IPS DF 4.7 (cell line): ENCODE results near the gene NAALADL2.
"Not testable (repeated sequence)": the region's sequence is repeated elsewhere in the genome, so short reads cannot be mapped to it uniquely, and the experiment has no call there.

Experiments
- DNase-seq: peaks from one replicate; pipeline ENCODE4 v3.0.0-alpha.2; 2013; ENCODE audit warnings: low spot score; ENCODE audit errors: extremely low read depth

NAALADL2 gene

DNA sequence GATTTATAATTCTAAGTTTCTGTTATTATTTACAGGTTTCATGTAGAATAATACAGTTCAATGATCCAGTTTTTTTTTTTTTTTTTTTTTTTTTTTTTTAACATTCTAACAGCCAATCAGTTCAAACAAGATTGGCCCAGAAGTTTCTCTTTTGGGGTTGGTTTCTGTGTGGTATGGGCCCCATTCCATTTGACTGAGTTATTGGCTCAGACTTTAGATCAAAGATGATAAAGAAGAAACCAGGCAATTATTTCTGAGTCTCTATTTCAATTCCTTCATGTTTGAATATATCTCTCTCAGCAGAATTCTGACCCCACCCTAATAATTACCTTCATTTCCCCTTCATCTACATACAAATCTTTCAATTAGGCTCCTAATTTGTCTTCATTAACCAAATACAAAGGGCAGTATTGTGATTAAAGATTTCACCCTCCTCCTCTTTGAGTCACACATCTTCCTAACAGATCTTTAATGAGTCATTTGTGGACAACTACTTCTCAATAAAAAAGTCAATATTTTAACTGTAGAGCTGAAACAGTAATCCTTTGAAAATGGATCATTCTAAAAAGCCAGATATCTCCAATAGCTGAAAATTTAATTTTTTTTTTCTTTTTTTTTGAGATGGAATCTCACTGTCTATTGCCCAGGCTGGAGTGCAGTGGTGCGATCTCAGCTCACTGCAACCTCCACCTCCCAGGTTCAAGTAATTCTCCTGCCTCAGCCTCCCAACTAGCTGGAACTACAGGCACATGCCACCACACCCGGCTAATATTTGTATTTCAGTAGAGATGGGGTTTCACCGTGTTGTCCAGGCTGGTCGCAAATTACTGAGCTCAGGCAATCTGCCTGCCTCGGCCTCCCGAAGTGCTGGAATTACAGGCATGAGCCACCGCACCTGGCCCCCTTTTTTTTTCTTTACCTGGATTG is 878.8 kb downstream of the NAALADL2 start:
- DNase-seq = no peak

DNA sequence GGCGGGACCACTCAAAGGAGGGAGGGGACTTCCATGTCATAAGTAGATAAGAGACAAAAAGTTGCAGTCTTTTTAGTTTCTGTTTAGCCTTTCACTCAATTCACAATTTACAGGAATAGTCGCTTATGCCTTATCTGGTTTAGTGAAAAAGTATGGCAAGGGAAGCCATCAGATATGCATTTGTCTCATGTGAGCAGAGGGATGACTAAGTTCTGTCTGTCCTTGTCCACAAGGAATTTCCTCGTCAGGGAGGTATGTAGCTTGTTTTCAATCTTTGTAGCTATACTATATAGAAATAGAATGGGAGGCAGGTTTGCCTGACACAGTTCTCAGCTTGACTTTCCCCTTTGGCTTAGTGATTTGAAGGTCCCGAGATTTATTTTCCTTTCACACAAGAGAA is 882.8 kb downstream of the NAALADL2 start:
- no peak for DNase-seq

DNA sequence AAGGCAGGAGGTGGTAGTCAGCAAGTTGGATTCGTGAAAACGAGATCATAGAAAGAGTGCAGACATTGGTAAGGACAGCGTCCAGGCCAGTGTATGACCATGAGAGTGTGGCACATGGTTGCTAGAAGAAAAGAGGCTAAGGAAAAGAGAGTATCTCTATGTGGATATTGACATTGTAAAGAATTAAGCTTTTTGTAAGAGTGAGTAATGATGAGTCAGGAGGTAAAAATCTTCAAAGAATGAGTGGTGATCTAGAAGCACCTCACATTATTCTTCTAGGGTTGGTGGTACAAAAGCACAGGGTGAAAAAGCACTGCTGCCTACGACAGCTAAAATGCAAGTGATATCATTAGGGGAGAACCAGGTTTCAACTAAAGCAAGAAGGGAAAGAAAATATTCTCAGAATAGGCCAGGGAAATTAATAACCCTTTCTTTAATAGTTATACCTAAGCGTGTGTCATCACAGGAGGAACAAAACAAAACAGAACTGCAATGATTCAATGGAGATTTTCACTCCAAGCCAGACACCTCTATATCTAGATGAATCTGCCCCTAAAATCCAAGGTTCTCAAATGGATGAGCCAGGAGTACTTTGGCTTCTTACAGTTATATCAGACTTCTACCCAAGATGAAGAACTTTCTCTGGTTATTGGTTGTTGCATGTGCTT is 884.7 kb downstream of the NAALADL2 start:
- no peak for DNase-seq

DNA sequence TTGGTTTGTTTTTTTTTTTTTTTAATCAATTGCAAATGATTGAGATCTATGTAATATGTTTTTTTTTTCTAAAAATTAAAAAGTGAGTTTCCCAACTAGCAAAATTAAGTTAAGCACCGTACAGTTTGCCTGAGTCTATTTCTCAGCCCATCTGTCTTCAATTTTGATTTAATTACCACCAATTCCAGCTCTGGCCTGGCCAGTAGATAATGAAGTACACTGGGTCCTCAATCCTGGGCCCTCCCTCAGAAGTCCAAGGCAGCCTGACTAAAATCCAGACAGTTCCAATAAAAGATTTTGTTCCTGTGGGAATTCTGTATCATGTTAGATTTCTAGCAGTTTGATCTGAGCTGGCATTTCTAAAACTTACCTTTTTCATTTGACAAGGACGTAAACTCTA is 887.2 kb downstream of the NAALADL2 start:
- DNase-seq = no peak

DNA sequence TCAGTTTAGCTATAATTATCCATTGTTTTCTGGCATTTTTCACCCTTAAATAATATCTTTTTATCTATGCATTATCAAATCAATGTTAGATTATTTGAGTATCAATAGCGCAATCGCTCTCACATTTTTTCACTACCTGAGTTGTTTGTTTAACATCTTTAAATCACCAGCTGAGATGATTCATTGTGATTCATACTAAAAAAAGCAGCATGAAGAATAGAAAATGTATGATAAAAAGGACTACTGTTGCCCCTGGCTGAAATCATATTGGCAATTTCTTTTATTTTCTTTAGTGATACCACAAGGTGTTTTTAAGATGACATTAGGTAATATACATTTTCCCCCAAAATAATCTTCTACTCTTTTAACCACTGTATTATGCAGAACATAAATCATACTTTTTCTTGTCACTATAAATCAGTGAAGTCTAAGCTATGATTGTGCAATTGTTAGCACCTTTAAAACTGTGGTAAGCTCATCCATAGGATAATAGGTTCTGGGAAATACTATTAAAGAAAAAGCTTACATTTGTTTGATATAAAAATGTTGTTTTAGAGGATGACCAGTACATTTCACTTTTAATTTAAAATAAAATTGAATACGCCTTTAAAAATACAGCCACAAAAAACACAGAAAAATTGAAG is 889.1 kb downstream of the NAALADL2 start:
- no peak for DNase-seq

DNA sequence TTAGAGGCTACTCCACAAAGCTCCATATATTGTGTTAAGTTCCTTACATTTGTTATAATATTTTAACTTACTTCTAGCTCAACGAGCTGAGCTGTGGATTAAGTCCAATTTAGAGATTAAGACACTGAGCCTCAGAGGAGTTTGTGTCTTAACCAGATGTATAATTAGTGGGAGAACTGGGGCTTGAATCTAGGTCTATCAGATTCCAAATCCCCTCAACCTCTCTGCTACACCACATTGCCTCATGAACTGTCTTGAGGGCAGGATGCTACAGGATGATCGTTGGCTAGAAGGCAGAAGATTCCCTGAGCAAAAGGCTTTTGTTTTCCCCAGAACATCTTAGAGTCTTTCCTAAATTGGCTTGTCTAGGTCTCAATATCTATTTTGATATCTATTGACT is 890.8 kb downstream of the NAALADL2 start:
- DNase-seq = no peak

DNA sequence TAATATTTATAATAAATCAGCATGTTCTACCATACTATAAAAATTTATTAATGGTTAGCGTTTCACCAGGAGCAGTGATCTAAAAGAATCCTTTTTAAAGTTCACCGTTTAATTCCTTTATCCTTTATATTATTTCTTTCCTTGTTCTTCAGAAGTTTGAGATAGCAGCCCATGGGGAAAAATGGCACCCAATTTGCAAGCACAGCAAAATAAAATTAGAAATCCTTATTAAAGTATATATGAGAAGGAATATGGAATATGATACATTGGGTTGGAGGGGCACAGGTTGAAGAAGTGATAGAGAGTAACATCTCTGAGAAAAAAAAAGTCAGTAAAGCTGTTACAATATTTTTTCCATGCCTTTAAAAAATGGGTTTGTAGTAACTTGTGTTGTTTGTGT is 892.0 kb downstream of the NAALADL2 start:
- no peak for DNase-seq

DNA sequence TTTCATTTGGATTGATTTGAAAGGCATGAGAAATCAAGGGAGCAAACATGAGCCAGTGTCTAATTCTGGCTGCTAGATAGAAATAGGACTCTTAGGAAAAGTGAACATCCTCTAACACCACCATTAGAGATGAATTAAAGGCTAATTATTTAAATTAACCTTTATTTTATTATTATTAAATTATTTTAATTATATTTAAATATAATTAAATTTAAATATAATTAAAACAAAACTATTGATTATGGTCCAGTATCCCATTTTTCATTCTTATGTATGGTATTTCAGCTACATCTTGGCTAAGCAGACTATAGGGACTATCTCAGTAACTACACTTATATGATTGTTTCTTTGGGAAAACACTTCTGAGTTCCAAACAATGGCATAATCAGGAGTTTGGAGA is 904.8 kb downstream of the NAALADL2 start:
- DNase-seq = no peak

DNA sequence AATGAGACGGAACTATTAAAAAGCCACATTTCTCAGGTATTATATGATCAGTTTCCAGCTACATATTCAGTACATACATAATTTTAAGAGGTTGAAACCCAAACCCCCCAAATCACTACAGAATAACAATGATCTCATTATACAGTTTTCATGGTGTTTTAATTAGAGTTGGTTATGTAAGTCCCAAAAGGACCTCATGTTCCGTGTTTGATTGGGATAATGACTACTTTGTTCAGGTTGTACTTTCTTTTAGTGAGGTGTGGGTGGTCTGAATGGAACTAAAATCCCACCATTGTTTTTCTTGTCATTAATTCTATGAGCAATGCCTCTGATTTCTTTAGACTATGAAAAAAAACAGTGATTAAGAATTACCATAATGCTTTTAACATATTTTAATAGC is 905.6 kb downstream of the NAALADL2 start:
- no peak for DNase-seq

DNA sequence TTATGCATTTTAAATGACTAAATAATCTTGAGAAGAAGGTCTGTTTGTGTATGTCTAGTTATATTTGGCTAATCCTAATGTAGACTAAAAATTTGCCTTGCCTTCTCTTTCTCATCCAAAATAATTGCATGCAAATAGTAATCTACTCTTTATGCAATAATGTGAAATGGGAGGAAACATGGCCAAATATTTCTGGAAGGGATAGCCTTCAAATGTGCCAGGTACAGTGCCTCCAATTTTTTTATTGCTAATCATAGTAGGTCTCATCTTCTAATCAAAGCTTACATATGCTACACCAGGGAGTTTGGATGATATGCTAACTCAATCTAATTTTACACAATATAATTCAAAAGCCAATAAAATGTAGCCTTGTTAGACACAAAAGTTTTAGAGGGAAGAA is 911.3 kb downstream of the NAALADL2 start:
- no peak for DNase-seq

DNA sequence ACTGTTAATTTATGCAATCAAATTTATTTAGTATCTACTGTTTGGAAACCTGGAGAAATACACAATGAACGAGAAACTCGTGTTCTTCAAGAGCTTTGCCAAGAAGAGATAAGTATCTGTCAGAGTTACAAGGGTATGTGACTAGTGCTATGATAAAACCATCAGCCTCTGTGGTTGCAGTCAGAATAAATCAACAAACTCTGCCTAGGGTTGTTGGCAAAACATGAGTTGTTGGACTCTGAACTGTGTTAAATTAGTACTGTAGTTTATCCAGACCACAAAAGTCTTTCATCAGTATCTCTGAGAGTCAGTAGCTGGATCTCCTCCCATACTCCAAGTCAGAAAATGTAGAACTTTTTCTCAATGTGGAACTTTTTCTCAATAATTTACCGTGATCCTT is 918.4 kb downstream of the NAALADL2 start:
- DNase-seq = no peak

DNA sequence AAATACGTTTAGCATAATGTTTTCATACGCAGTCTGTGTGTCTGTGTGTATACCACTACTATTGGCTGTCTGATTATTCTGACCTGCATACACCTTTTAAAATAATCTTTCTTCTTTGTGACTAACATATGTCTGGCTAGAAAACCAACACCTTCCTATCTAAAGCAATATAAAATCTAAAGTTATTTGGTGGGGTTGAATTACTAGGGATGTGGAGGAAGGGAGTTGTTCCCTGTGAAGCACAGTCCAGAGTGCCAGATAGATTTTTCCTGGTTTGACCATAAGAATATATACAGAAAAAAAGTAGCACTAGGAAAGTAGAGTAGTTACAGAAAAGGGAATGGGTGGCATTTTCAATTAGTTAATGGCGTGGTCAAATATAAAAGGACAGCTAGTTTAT is 918.8 kb downstream of the NAALADL2 start:
- DNase-seq = no peak

DNA sequence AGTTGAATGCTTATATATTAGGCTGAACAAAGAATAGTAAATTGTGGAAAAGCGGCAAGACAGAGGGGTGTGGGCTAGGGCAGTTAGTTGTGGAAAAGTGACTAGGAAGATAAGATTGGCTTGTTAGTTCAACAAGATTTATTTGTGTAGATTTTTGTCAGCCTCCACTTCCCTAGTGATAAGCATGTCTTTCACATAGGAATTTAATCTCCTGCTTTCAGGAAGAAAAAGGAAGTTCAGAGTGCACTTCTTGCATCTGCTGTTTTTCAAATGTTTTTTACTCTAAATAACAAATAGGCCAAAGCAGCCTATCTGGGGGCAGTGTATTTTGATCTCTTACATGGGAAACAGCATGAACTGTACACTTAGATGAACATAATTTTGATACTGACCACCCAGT is 919.9 kb downstream of the NAALADL2 start:
- no peak for DNase-seq

DNA sequence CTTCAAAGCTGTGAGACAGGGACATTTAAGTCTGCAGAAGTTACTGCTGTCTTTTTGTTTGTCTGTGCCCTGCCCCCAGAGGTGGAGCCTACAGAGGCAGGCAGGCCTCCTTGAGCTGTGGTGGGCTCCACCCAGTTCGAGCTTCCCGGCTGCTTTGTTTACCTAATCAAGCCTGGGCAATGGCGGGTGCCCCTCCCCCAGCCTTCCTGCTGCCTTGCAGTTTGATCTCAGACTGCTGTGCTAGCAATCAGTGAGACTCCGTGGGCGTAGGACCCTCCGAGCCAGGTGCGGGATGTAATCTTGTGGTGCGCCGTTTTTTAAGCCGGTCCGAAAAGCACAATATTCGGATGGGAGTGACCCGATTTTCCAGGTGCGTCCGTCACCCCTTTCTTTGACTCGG is 928.0 kb downstream of the NAALADL2 start:
- not testable (repeated sequence) for DNase-seq

DNA sequence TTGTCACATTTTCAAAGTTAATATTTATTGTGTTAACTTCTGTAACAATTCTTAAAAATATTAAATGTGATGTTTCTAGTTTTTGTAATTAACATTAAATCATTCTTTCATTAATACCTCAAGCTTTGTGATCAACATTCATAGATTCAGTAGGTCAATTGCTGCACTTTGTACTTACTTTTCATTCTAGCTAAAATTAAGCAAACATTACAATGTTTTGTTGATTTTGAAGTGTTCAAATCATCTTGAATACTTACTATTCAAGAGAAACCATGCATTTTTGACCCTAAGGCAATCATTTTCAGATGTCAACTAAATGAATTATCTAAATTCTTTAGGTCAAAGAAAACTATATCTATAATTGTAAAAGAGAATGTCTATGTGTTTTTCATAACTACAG is 933.1 kb downstream of the NAALADL2 start:
- DNase-seq = no peak

DNA sequence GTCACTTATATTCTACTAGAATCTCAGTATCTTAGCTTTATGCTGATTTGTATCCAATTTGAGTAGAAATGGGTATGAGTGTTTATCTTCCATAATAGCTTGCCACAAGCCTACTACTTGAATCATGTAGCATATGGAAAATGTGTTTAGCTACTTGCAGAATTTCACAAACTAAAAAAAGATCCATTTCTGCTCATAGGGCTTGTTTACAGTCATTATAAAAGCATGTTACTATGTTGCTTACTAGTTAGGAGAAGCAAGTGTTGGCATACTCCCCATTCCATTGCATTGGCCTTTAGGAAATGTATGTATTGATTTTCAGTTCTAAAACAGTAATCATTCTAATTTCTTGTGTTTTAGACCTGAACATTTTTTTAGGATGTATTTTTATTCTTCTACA is 939.2 kb downstream of the NAALADL2 start:
- no peak for DNase-seq

DNA sequence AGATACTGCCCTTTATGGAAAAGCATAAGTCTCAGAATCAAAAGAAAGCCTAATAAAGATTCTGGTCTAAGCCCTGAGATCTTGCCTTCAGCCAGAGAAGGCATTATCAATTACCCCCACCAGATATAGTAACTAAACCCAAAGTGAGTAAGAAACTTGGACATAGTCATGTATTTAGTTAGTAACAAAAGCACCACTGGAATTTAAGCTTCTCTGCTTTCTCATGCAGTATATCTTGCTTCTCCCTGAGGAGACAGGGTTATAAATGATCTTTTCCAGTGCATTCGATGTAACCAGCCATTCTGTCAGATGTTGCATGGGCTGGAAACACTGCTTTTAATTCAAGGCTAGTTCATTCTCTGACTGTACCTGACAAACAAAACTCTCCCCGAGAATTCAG is 946.7 kb downstream of the NAALADL2 start:
- DNase-seq = no peak

DNA sequence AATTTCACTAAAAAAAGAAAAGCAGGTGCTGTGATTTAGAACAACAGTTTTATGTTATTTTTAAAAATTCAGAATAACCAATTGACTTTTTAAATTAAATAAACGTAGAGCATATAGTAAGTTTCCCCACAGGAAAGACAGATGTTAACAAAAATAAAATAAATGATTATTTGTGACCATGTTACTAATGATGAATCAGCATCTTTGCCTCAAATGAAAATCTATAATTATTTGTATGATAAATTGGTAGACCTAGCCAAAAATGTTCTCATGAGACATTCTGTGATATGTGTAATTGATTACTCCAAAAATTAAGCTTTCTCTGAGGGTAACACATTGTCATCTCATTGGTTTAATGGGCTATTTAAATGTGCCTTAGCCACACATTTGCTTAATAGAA is 948.0 kb downstream of the NAALADL2 start:
- DNase-seq = no peak

DNA sequence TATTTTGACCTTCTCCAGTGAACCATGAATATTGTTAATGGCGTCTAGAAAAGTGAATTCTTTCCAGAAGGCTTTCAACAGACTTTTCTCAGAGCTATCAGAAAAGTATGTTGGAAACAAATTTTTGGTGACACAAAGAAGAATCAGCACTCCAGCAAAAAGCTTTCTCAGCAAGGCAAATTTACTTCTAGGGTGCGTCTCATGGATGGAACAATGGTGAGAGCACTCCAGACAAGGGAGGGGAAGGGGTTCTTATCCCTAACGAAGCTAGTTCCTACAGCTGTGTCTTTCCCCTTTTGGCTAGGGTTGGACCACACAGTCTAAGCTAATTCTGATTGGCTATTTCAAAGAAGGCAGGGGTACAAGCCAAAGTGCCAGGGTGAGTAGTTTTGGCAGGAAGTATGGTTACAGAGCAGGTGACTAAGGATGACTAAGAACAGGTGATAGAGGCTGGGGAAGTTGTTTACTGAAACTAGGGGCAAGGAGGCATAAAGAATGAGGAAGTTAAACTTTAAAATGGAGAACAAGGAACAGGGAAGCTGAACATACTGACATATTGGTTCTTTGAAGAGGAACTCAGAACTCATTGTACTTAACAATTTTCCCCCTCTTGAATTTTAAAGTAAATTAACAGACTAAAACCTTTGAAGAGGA is 959.8 kb downstream of the NAALADL2 start:
- DNase-seq = no peak

DNA sequence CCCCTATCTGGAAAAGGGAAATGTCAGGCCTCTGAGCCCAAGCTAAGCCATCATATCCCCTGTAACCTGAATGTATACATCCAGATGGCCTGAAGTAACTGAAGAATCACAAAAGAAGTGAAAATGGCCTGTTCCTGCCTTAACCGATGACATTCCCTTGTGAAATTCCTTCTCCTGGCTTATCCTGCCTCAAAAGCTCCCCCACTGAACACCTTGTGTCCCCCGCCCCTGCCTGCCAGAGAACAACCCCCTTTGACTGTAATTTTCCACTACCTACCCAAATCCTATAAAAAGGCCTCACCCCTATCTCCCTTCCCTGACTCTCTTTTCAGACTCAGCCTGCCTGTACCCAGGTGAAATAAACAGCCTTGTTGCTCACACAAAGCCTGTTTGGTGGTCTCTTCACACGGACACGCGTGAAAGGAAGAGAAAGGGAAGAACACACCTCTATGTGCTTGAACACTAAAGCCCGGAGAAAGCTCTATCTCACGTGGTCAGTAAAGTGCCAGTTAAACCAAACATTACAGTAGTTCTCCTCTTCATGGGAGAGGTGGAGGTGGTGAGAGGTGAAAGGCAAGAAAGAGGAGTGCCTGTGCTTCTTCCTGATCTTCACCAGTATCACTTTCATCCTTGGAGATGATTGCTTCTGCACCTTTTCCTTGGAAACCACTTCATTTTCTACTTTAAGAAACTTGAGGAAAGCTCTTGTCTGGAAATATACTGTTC is 963.8 kb downstream of the NAALADL2 start:
- not testable (repeated sequence) for DNase-seq

DNA sequence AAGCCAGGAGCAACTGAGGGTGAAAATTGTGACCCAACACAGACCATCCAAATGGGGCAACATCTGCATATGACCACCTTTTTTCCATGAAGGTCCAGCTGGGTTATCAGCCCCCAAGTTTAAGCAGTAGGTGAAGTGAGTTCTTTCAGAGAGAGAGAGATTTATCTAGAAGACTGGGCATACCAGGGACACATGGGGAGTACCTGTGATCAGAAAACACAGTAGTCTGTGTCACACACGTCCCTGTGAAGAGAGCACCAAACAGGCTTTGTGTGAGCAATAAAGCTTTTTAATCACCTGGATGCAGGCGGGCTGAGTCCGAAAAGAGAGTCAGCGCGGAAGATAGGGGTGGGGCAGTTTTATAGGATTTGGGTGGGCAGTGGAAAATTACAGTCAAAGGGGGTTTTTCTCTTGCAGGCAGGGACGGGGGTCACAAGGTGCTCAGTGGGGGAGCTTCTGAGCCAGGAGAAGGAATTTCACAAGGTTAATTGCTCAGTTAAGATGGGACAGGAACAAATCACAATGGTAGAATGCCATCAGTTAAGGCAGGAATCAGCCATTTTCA is 966.0 kb downstream of the NAALADL2 start:
- not testable (repeated sequence) for DNase-seq
